Measurements from ENCODE around the gene CDY2B.
"Not testable (repeated sequence)": the region's sequence is repeated elsewhere in the genome, so short reads cannot be mapped to it uniquely, and the experiment has no call there.

- not testable (repeated sequence) for TF ChIP-seq CTCF (IDR thresholded peaks at IDR 0.05; ENCODE audit: low read depth, low read length, missing input control); YY1 (IDR thresholded peaks at IDR 0.05); SP1 (IDR thresholded peaks at IDR 0.05); TAF1 (conservative IDR thresholded peaks at IDR 0.05); REST (IDR thresholded peaks at IDR 0.05); JUND (IDR thresholded peaks at IDR 0.05); HNF4A (conservative IDR thresholded peaks at IDR 0.05); RXRA (IDR thresholded peaks at IDR 0.05); RAD21 (IDR thresholded peaks at IDR 0.05)
- TF ChIP-seq, protein P1, sequence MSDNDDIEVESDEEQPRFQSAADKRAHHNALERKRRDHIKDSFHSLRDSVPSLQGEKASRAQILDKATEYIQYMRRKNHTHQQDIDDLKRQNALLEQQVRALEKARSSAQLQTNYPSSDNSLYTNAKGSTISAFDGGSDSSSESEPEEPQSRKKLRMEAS (IDR thresholded peaks at IDR 0.05) = not testable (repeated sequence)
- TF ChIP-seq, protein P2, sequence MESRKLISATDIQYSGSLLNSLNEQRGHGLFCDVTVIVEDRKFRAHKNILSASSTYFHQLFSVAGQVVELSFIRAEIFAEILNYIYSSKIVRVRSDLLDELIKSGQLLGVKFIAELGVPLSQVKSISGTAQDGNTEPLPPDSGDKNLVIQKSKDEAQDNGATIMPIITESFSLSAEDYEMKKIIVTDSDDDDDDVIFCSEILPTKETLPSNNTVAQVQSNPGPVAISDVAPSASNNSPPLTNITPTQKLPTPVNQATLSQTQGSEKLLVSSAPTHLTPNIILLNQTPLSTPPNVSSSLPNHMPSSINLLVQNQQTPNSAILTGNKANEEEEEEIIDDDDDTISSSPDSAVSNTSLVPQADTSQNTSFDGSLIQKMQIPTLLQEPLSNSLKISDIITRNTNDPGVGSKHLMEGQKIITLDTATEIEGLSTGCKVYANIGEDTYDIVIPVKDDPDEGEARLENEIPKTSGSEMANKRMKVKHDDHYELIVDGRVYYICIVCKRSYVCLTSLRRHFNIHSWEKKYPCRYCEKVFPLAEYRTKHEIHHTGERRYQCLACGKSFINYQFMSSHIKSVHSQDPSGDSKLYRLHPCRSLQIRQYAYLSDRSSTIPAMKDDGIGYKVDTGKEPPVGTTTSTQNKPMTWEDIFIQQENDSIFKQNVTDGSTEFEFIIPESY (IDR thresholded peaks at IDR 0.05) = not testable (repeated sequence)
Observed at GRCh38 chrY:17871194-17871903, 8.7 kb downstream of the CDY2B start.

Data from liver (tissue), 3 donors.